Inflammatory macrophage (primary cell): ENCODE measurements around the gene SMPD3.
"Not testable (repeated sequence)": the region's sequence is repeated elsewhere in the genome, so short reads cannot be mapped to it uniquely, and the experiment has no call there.

Experiments used
- DNase-seq, 2 donors: peaks; one replicate each; pipeline ENCODE4 v3.0.0-alpha.2; 2020 to 2022
- total RNA-seq, 18 experiments: gene quantifications; one replicate each; lab custom pipeline; 2026; ENCODE audit warnings: mixed read lengths in 6 of 18, inconsistent platforms in 2 of 18; lab: John Stamatoyannopoulos, UW

The SMPD3 gene
- 0 to 0.33 (median 0.13) reads per million in 18 experiments for total RNA-seq

DNA sequence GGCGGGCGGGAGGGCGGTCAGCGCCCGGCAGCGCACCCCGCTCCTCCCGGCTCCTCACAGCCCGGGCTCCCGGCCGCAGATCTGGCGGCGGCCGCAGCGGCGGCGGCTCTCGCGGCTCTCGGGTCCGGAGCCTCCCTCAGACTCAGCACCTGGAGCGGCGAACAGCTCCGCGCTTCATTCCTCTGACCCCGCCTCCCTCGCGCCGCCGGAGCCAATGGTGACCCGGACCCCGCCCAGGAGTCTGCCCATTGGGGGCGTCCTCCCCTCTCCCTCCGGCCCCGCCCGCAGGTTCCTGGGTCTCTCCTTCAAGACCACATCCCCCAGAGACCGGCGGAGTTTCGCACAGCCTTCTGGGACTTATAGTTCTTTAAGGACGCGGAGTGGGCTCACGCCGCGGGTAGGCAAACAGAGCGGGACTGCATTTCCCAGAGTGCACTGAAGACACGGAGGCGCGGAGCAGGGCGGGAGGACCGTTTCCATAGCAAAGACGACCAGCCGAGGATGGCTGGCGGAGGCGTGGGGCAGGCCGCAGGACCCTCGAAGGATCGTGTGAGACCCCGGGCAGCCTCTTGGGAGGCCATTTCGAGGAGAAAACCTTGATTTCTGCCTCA, at the start of gene SMPD3:
SMPD3 (minus strand) TSS at position 149 of the 611 bp plus-strand sequence. CDS start 76,327 bp downstream, outside the sequence.
- DNase-seq, result peak; percentile 92 to 95

DNA sequence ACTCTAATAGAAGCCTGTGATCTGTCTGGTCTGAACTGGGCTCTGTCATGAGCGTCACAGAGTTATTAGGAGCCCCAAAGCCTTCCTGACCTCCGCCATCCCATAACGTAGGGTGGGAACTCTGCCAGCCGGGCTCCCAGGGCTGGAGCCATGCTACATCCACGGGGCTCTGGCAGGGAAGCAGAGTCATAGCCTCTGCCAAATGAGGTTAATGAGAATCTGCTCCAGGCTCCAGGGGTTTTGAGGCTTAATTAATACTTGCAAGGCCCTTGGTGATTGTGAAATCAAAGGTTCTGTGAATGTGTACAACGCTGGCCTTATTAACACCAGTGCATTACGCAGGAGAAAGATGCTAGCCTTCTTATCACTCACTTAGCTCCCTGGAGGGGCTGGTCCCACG, 48.4 kb upstream of the SMPD3 start:
- no peak for DNase-seq

DNA sequence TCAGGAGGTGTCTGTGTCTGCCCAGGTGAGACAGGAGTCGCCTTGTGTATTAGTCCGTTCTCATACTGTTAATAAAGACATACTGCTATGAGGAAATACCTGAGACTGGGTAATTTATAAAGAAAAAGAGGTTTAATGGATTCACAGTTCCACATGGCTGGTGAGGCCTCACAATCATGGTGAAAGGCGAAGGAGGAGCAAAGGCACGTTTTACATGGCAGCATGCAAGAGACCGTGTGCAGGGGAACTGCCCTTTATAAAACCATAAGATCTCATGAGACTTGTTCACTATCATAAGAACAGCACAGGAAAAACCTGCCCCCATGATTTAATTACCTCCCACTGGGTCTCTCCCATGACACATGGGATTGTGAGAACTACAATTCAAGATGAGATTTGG, 46.0 kb upstream of the SMPD3 start:
- not testable (repeated sequence) for DNase-seq

DNA sequence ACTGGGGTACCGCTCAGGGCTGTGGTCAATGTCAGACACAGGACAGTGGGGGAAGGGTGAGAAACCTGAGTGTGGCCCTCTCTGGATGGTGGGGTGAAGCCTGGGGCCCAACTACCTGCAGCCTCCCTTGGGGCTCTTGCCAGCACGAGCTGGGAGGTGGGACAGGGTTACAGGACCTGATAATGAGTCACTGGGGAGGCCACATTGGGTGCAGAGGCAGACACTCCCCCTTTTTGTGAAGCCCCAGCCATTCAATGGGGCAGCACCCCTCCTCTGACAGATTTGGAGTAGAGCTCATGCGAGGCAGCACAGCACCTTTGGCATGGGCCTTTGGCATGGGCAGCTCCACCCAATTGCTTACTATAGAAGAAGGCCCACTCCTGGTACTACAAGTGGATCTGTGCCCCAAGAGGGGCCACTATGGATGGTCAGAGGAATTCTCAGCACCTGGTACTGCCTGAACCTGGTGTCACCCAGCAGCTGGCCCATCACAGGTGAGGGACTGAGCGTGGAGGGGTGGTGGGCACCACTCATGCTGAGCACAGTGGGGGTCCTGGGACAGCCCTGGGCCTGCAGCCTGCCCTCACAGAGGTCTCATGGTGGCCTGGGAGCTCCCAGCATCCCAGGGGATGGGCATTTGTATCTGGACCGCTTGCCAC, 45.2 kb upstream of the SMPD3 start:
- no peak for DNase-seq

DNA sequence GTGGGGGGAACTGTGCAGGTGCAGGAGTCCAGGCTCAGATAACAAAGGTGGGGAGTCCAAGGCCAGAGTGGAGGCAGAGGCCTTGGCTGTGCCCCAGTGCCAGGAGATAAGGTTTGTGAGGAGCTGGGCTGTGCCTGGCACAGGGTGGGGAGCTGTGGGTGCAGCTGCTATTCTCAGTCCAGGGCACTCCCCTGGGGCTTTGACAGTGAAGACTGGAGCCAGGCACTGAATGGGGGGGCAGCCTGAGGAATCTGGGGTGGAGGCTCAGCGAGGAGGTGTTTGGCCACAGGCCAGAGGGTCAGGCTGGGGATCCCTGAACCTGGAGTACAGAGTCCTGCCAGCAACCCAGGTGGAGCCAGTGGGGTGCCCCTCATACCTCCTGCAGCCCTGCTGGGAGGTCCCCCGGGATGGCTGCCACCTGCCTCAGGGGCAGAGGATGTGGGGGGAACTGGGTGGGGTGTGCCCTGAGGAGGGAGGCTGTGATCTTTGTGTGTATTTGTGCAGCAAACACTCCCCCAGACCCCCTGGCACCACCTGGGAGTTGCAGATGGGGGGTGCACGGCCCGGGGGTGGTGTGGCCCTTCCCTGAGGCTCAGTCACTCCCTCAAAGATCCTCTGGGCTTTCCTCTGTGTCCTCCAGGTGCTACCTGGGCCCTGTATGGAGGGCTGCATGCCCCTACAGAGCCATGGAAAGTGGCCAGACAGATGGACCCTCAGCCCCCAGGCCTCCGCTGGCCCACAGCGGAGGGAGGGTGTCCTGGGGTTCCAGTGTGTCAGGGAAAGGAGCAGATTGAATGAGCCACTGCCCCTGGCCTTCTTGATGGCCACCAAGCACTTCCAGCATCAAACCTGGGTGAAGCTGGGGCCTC, 44.5 kb upstream of the SMPD3 start:
- no peak for DNase-seq

DNA sequence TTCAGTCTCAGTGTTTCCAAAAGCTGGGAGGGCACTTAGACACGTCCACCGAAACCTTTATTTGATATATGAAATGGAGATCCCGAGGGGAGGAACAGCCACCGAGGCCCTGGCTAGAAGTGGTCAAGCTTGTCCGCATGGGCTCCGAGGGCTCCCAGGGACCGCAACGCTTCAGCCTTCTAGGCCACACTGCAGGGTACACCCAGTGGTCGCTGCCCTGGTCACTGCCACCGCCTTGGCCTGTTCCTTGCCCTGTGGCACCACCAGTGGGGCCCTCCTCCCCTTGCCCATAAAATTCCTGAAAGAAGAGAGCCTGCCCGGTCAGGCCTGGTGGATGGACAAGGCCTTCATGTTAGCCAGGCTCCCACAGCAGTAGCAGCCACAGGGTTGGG, 43.8 kb upstream of the SMPD3 start:
- no peak for DNase-seq

DNA sequence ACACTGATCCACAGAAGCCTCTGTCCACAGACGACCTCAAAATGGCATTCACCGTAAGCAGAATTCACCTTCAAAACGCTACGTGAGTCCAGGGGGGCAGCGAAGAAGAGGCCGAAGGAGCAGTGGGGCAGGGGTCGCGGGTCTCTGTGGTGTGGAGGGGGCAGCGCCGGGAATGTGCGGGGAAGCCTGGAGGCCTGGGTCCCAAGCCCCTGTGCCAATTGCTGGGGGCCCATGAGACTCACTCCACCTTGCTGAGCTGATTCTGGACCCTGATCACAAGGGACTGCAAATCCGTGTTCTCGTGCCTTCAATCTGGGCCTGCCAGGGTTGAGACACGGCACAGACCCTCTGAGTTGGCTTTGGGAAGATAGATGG, 43.3 kb upstream of the SMPD3 start:
- no peak for DNase-seq

DNA sequence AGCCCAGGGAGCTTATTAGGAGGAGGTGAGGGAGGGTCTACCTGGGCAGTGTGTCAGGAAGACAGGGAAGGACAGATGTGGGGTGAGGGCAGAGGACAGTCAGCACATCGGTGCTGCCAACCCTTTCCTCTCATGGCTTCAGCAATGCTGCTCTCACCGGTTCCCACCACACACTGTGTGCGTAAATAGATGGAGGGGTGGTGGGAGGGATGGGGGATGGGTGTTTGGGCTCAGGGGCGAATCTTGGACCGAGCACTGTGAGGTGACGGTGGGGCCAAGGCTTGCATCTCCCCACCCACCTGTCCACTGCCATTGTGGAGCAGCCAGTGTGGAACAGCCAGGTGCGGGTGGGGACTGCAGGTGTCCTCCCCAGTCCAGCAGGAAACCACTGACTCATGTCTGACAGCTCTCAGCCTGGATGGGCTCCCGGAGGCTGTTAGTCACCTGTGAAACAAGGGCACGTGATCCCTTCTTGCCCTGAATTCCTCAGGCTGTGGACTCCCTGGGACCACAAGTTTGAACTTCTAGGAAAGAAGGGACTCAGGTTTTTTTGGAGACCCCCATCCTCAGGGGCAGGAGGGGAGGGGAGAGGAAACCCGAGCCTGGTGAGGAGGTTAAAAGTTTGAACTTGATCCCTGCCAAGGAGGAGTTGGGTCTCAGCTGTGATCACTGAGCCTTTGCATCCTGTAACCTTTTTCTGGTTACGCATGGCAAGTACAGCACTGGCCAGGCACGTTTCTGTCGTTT, 42.7 kb upstream of the SMPD3 start:
- no peak for DNase-seq

DNA sequence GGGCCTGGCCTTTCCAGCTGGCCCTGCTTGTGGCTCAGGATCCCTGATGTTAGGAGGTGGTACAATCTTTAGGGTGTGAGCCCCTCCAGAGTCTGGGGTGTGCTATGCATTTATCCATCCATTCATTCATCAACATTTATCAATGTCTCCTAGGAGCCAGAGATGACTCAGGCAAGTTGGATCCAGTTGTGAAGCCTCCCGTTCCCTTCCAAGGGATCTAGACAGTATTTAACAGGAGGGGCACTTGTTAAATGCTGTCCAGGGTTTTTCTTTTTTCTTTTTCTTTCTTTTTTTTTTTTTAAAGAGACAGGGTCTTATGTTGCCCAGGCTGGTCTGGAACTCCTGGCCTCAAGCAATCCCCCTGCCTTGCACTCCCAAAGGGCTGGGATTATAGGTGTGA, 42.0 kb upstream of the SMPD3 start:
- DNase-seq, result no peak

DNA sequence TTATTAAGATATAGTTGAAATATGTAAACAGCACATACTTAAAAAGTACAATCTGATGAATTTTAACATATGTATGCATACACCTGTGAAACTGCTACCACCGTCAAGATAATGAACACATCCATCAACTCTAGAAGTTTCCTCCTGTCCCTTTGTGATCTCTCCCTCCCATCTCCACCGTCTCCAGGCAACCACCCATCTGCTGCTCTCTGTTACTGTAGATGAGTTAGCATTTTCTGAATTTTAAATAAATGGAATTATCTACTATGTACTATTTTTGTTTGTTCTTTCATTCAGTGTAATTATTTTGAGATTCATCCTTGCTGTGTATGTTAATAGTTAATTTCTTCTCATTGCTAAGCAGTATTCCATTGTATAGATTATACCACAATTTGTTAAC, 40.2 kb upstream of the SMPD3 start:
- no peak for DNase-seq

DNA sequence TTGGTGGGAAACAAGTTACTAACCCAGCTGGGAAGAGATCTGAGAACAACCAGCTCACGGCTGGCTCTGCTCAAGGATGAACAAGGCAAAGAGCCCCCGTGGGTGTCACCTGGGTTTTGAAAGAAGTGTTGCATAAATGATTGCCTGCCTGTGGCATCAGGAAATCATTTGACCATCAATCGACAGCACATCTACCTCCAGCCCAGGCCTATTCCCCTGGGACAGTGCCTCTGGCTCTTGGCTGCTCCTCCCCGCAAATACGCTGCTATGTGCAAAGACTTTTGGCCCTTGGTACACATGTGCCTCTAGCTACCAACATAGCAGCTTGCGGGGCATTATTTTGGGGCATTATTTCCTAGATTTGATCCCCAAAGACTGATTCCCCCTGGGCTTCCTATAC, 39.4 kb upstream of the SMPD3 start:
- no peak for DNase-seq

DNA sequence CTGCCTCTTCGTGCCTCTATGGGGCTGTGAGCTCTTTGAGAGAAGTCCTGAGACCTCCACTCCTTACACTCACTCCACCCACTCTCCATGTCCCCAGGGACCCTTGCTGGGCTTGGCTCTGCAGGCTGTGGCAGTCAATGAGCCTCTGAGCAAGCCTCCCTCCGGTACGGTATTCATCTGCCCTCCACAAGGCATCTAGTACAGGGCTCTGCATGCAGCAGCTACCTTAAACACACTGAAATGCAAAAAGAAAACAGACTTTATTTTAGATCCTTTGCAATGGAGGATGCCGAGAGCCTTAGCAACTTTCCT, 38.9 kb upstream of the SMPD3 start:
- no peak for DNase-seq

DNA sequence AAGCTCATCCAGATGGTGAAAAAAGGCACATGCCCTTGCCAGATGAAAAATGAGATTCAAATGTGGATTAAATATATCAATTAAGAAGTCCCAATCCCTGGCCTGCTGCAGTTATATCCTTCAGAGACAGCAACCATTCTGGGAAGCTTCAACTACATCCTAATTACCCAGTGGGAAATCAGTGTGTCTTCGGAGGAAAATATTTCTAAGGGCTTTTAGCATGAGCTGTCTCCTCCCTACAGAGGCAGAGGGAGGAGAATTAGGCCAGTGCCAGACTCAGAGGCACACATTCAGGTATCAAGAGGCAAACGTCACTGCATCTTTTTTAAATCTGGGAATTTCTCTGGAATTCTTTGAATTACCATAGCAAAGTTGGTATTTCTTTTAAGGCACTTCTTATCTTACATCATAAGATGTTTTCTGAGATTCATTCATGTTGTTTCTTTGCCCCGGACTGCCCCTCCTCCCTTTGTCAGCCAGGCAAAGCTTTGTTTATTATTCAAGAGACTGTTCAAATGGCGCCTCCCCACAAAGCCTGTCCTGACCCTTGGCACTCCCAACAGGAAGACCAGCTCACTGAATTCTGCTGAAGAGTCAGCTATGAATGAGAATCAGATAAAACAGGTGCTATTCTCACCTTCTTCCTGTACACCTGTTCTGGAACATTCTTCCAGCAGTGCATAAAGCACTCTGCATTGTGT, 38.3 kb upstream of the SMPD3 start:
- DNase-seq, result no peak

DNA sequence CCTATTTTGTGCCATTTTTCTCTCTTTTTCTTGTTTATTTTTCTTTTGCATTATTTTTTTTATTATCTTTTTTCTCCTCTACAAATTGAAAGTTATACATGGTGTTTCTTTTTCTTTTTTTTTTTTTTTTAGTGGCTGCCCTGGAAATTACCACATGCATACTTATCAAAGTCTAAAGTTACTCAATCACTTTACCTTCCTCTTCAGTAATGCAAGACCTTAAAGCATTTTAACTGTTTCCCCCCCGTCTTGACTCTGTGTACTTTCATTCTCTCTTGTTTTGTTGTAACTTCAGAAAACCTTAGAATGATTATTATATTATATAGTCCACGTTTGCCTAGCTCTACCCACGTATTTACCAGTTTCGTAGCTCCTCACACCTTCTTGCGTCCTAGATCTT, 33.3 kb upstream of the SMPD3 start:
- peak in 1 of 2 donors; percentile 16 for DNase-seq

DNA sequence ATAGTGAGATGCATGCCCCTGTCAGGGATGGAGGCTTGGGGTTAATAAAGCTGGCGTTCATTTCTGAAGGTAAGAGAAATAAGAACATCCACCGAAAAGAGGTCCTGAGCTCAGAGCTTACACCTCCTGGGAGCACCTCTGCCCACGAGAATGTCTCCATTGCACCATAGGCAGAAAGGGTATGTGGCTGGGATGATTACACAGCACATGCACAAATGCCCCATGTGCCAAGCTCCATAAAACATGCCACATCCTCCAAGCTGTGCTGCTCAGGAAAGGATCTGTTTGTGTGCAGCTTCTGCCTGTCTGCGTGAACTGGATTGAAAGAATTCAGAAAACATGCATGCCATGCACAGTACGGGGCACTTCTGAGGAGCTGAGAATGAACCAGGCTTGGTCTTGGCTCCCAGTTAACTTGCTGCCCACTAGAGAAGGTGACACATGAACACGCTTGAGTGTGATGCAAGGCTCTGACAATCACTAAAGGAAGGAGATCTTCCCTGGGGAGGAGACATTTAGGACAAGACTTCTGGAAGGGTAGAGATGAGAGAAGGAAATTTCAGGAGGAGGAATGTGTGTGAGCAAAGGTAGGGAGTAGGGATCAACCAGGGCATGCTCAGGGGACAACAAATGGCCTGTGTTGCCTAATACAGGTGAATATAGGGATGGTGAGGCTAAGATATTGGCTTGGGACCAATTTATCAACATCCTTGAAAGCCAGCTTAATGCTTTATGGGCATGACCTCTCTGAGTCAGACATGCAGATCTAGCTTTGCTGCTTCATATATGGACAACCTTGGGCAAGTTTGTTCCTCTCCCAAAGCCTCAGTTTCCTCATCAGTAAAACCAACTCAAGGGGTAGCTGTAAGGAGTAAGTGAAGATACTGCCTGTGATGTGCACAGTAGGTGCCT, 32.0 kb upstream of the SMPD3 start:
- DNase-seq, result peak in 1 of 2 donors; percentile 20

DNA sequence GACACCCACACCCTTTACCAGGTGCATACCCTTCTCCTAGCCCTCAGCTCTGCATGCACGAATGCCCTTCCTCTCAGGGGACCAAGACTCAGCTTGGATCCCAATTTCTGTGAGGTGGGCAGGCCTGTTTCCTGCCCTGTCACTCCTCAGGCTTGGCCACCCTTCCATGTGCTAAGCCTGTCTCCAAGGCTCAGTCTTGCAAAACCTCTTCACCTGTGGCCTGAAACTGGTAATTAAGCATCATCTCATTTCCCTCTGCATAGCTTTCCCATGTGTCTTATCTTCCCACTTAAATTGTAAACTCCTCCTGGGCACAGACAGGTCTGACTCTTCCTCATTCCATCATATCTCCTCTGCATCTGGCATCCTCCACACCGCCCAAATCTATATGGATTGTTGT, 31.0 kb upstream of the SMPD3 start:
- DNase-seq, result no peak

DNA sequence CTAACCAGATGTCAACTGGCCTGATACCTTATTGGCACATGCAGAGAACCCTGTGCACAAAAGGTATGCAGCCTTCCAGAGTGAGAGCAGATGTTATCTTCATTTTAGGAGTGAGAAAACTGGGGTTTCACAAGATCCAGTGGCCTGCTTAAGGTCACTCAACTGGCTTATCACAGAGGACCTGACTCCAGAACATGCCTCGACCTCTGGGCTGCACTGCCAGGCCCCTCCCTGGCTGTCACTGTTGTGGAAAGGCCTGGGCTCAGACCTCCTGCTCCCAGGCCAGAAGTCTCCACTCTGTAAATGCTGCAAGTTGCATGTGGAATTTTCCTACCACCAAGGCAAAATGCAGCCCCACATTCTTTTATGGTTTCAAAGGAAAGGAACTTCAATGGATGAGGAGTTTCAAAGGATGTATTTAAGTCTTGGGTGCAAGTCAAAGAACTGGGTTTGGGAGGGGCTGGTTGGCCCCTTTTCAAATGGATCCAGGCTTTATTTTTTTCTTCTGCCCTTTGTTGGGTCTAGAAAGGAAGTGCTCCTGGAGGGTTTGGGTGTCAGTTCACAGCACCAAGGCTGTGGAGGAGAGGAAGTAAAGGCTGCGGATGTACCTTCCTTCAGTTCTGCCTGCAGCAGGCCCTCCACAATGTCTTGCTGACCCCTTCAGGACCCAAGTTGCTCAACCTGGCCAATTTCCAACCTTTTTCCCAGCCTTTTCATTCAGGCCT, 30.4 kb upstream of the SMPD3 start:
- DNase-seq, result peak in 1 of 2 donors; percentile 32

DNA sequence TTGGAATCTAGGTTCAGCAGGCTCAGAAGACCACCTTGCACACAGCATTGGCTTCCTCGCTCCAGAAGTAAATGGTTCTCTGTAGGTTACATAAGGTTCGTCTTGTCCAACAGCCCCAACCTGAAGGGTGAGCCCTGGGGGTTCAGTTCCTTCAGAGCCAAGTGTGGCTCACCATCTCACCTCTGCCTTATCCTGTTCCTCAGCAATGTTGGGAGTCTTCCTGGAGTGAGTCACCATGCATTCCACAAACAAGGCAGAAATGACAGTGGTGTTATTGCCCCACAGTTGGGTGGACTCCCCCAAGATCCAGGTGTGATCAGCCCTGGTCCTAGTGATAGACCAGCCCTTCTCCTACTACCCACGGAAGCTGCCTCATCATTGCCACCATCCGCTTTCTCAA, 26.8 kb upstream of the SMPD3 start:
- DNase-seq, result no peak

DNA sequence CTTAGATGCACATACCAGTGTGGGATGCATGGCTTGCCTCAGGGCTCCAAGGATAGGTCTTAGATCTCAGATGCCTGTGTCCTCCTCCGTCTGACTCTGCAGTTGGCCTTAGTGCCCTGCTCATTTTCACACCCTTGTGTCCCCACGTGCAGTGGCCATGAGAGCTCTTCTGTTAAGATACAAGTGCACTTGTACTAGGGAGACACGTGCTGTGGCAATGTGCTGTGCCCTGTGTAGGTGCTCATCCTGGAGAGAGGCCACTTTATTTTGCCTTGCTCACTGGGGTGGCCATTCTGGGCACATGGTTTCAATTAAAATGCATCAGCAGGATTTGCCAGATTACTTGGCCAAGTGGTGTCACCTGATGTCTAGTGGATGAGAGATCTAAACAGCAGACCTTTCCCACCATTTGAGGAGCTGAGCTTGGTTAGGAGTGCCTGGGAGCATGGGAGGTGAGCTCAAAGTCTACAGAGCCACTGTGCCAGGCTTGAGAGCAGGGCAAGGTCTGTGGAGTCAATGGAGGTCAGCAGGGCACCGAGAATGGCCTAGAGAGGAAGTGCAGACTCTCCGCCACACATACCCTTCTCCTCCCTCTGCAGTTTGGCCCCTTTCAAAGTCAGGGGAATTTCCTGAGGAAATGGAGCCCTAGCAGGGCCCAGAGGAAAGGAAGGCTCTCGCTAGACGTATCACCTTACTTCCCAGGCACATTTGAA, 25.2 kb upstream of the SMPD3 start:
- peak; percentile 29 to 49 for DNase-seq

DNA sequence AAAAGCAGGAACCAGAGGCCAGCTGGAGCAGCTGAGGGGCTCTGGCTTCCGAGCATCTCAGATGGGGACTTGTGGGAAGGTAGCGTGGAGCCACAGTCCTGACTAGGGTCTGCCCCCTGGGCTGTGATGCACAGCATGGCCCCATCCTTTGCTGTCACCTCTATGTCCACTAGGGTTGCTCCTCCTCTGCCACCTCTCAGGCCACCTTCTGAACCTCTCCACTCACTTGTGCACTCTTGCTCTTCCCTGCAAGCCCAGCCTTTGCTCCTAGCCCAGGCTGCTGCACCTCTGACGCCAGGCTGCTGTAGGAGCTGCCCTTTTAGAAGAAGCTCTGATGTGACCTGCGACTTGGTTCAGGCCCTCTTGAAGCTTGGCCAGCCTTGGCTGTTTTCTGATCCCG, 24.3 kb upstream of the SMPD3 start:
- DNase-seq, result no peak
